ENCODE measurements around the gene ALG14.
A peak's percentile ranks its signal among the peaks of the same experiment; 100 is the strongest.
"Not testable (repeated sequence)": the region's sequence is repeated elsewhere in the genome, so short reads cannot be mapped to it uniquely, and the experiment has no call there.

Gene ALG14

GRCh38 chr1:94951509-94952208 is 121.1 kb downstream of the ALG14 start:
- DNase-seq: no peak

GRCh38 chr1:94951046-94951445 is 121.7 kb downstream of the ALG14 start:
- DNase-seq: no peak

GRCh38 chr1:94949681-94950661 is 122.8 kb downstream of the ALG14 start:
- peak in 1 of 2 experiments; percentile 28 for DNase-seq

GRCh38 chr1:94947437-94947836 is 125.3 kb downstream of the ALG14 start:
- no peak for DNase-seq

- DNase-seq: no peak
Observed at GRCh38 chr1:94946886-94947285, 125.9 kb downstream of the ALG14 start.

GRCh38 chr1:94942171-94943128 is 130.3 kb downstream of the ALG14 start:
- no peak for DNase-seq

DNA sequence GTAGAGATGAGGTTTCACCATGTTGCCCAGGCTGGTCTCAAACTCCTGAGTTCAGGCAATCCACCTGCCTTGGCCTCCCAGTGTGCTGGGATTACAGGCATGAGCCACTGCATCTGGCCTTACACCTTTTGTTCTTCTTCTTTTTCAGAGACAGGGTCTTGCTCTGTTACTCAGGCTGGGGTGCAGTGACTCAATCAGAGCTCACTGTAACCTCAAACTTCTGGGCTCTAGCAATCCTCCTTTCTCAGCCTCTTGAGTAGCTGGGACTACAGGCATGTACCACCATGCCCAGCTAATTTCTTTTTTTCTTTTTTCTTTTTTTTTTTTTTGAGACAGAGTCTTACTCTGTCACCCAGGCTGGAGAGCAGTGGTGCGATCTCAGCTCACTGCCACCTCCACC is 131.3 kb downstream of the ALG14 start:
- DNase-seq: not testable (repeated sequence)

- no peak for DNase-seq
Observed at GRCh38 chr1:94940738-94941137, 132.0 kb downstream of the ALG14 start.

GRCh38 chr1:94937820-94938219 is 134.9 kb downstream of the ALG14 start:
- no peak for DNase-seq

- no peak for DNase-seq
Observed at GRCh38 chr1:94936861-94937620, 135.7 kb downstream of the ALG14 start.

DNA sequence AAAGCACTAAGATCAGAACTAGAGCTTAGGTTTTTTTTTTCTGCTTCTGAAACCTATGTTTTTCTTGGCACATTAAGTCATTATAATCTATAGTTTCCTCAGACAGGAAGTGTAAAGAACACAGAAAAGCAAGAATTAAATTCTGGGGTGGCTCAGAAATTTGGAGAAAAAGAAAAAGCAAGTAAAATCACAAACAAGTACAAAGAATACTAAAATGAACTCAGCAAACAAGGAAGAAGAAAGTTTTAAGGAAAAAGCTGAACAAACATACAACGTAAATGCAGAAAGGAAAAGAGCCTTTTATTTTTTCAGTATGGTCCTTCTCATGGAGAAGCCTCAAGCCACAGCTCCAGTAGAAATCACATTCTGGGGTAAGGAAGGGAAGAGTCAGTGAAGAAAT is 137.3 kb downstream of the ALG14 start:
- no peak for DNase-seq

- DNase-seq: peak in 1 of 2 experiments; percentile 35
Observed at GRCh38 chr1:94935034-94935433, 137.7 kb downstream of the ALG14 start.

DNA sequence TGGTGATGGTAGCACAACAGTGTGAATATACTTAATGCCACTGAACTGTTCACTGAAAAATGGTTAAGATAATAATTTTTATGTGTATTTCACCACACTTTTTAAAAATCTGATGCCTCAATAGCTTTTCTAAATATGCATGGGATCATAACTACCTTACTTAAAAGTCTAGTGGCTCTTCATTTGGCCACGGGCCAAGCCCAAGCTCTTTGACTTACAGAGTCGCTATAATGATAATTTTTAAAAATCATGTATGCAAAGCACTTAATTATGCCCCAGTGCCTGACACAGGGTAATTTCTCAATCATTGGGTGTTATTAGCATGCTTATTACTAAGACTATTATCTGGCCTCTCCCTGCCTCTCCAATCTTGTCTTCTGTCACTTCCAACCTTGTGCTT is 138.2 kb downstream of the ALG14 start:
- no peak for DNase-seq

- DNase-seq: no peak
Observed at GRCh38 chr1:94931254-94931841, 141.4 kb downstream of the ALG14 start.

DNA sequence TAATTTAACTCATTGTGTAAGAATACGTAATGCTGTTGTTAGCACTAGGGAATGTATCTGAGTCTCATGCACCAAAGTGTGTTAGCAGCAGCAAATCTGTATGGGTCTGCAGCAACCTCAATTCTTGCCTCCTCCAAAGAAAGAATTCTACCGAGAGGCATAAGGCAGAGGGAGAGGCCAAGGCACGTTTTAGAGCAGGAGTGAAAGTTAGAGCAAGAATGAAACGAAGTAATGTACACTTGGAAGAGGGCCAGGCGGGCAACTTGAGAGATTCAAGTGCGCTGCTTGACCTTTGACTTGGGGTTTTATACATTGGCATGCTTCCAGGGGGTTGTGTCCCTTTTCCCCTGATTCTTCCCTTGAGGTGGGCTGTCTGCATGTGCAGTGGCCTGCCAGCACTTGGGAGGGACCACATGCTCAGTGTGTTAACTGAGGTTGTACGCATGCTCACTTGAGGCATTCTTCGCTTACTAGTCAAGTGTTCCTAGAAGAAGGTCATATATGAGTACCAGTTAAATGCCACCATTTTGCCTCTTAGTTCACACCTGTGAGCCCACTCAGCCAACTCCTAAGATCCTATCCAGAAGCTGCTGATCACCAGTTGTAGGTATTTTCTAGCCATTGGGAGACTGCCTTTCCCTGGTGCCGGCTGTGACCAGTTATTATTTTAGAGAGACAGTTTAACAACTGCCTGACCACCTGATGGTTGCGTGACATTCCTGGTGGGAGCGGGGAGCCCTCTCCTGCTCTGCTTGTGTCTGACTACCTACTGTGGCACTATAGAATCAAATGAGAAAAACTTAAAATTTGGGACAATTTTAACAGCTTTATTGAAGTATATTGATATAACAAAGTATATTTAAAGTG is 143.2 kb downstream of the ALG14 start:
- DNase-seq: no peak

GRCh38 chr1:94928293-94928939 is 144.3 kb downstream of the ALG14 start:
- DNase-seq: no peak

DNA sequence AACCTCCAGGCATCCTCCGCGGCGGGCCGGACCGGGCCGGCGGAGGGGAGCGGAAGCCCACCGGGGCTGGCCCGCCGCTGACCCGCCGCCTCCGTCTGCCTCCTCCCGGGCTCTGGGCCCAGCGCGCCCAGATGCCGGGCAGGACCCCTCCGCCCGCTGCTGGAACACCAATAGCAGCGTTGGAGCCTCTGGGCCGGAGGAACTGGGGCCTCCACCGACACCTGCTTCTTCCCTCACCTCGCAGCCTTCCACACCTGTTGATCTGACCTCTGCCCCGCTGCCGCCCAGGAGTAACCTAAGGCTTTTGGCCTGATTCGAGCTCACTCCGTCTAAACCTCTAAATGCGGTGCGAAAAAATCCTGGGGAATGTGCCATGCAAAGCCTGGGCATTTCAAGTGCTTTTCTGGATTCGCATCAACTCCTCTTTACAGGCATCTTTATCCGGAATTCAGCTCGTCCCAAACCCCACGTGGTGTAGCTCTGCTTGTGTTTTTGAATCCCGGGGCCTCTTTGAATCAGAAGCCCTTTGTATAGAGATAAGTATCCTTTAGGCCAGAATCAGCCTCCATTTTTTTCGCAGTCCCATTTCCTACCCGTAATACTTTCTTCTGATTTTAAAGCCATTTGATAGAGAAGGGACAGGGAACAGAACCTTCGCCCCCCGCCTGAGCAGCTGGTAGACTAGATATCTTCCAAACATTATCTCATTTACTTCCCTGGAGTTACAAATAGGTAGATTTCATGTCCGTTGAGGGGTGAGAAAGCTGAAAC is 145.2 kb downstream of the ALG14 start:
- no peak for DNase-seq

GRCh38 chr1:94926915-94927404 is 145.8 kb downstream of the ALG14 start, which contains the start of gene CNN3:
Gene CNN3, minus strand, starts transcription at chr1:94927110. Its CDS starts 216 bp downstream, at chr1:94926894.
- peak; percentile 79 to 87 for DNase-seq
